Measurements from ENCODE around the gene RASSF7.

DNA sequence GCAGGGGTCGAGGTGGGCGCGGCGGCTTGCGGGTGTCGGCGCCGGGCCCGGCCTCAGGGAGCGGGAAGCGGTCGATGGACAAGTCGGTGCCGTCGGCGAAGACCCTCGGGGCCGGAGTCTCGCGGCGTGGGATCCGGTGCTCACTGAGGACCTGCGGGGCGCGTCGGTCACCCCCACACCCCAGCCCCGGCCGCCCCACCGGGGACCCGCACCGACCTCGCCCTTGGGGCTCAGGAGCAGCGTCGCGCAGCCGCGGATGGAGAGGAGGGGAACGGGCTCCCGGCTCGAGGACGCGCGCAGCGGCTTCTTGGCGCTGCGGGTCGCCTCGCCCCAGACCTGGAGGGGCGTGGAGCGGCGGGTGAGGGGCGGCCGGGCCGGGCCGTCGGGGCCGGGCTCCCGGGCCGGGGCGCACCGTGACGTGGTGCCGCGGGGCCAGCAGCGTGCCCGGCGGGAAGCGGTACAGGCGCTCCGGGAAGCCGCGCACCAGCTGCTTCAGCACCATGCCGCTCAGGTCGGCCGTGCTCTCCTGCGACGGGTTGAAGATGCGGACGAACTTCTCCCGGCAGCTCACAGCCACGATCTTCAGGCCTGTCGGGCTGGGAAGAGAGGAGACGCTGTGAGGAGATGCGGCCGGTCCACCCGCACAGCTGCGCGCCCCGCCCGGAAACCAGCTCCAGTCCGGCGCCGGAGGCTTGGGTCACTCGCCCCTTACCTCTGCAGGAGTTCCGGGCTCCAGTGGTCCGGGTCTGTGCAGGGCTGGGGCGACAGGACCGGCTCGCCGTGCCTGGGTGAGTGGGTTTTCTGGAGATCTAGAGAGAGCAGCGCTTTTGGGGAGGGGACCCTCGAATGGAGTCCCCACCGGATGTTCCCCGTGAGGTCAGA is 4.7 kb upstream of the RASSF7 start:
- TF ChIP-seq, protein P1, sequence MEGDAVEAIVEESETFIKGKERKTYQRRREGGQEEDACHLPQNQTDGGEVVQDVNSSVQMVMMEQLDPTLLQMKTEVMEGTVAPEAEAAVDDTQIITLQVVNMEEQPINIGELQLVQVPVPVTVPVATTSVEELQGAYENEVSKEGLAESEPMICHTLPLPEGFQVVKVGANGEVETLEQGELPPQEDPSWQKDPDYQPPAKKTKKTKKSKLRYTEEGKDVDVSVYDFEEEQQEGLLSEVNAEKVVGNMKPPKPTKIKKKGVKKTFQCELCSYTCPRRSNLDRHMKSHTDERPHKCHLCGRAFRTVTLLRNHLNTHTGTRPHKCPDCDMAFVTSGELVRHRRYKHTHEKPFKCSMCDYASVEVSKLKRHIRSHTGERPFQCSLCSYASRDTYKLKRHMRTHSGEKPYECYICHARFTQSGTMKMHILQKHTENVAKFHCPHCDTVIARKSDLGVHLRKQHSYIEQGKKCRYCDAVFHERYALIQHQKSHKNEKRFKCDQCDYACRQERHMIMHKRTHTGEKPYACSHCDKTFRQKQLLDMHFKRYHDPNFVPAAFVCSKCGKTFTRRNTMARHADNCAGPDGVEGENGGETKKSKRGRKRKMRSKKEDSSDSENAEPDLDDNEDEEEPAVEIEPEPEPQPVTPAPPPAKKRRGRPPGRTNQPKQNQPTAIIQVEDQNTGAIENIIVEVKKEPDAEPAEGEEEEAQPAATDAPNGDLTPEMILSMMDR (conservative IDR thresholded peaks at IDR 0.05 in 1 of 2, IDR thresholded peaks at IDR 0.05 in 1 of 2; ENCODE audit: extremely low read depth in 1 of 2, insufficient read depth in 1 of 2, low read depth in 1 of 2, low read length in 2 of 2) = no peak
- TF ChIP-seq EZH2 (IDR thresholded peaks at IDR 0.05; ENCODE audit: borderline replicate concordance, low read length) = no peak

Data from mammary epithelial cell (primary cell).